GM12878 (cell line): ENCODE measurements around the gene ANXA9. TPM values are rescaled to one million over a fixed set of nuclear protein-coding genes. Genes with fewer than 3 reads are reported as not detected.
A peak's percentile ranks its signal among the peaks of the same experiment; 100 is the strongest.

Experiments
- ATAC-seq: fragments of 200-7000 bp; cut with Tn5 transposase; 3 replicates; pipeline ENCODE4 v1.9.1; 2020; ENCODE audit warnings: mild to moderate bottlenecking, moderate library complexity
- BruUV-seq: library from RNA; stranded (reverse); fragments of 400-500 nt; replicated peaks from 2 replicates; lab custom pipeline; 2021; lab: Mats Ljungman, UMichigan
- CTCF ChIA-PET: fragments of 300-600 bp; sonication (Branson Sonifier 250); formaldehyde crosslinking; extraction: SDS; loops from one replicate; lab custom pipeline; 2021; ENCODE audit warnings: inconsistent platforms; lab: Yijun Ruan, JAX
- POLR2A ChIA-PET: fragments of 350-600 bp; formaldehyde crosslinking; extraction: SDS; loops from one replicate; lab custom pipeline; 2021; ENCODE audit warnings: inconsistent platforms; lab: Charles Lee
- RAD21 ChIA-PET: fragments of 300-600 bp; sonication (Branson Sonifier 250); formaldehyde crosslinking; loops from one replicate; lab custom pipeline; 2023; ENCODE audit warnings: antibody characterized with exemption; ENCODE audit not compliant: unreplicated experiment; lab: Charles Lee
- SMC1A ChIA-PET: fragments of 300-600 bp; sonication (Branson Sonifier 250); formaldehyde crosslinking; loops from one replicate; lab custom pipeline; 2023; ENCODE audit not compliant: unreplicated experiment, uncharacterized antibody; lab: Charles Lee
- DNase-seq: peaks from one replicate; pipeline ENCODE4 v3.0.0-alpha.2; 2011; ENCODE audit warnings: low read depth, low spot score
- FAIRE-seq: peaks from 3 replicates; lab custom pipeline; 2011; peaks lifted over from hg19 to GRCh38; lab: Jason Lieb, UNC
- H2AFZ ChIP-seq: 2 replicates; pipeline ENCODE4 v1.6.0; 2011; ENCODE audit warnings: low read depth, low read length, control low read depth; ENCODE audit not compliant: control insufficient read depth
- H3K27ac ChIP-seq: 2 replicates; pipeline ENCODE4 v1.5.1; 2011; ENCODE audit warnings: control low read depth; ENCODE audit not compliant: control insufficient read depth, insufficient read depth
- H3K27me3 ChIP-seq, 2 experiments: replicated peaks in 1 of 2; 2 replicates each; pipeline versions ENCODE4 v1.6.0 to v1.6.1; 2011; ENCODE audit warnings: low read length in 1 of 2; ENCODE audit not compliant: control insufficient read depth in 2 of 2, insufficient read depth in 2 of 2
- H3K36me3 ChIP-seq, 2 experiments: 2 replicates each; pipeline ENCODE4 v1.5.1; 2011; ENCODE audit warnings: low read length in 1 of 2; ENCODE audit not compliant: control insufficient read depth in 2 of 2, insufficient read depth in 2 of 2
- H3K4me1 ChIP-seq: 2 replicates; pipeline ENCODE4 v1.6.1; 2011; ENCODE audit warnings: mild to moderate bottlenecking, low read length, moderate library complexity, mixed read lengths; ENCODE audit not compliant: control insufficient read depth, insufficient read depth
- H3K4me2 ChIP-seq: 2 replicates; pipeline ENCODE4 v1.6.0; 2011; ENCODE audit warnings: control low read depth; ENCODE audit not compliant: control insufficient read depth, insufficient read depth
- H3K4me3 ChIP-seq: fragments of 200-600 bp; sonication (generic); 2 replicates; pipeline ENCODE4 v1.5.1; 2016
- H3K79me2 ChIP-seq: 2 replicates; pipeline ENCODE4 v1.6.0; 2011; ENCODE audit warnings: low read length; ENCODE audit not compliant: control insufficient read depth, insufficient read depth
- H3K9ac ChIP-seq: 2 replicates; pipeline ENCODE4 v1.8.0; 2011; ENCODE audit warnings: low read length, control low read depth, mixed read lengths; ENCODE audit not compliant: control insufficient read depth, insufficient read depth
- H3K9me3 ChIP-seq: replicated peaks from 3 replicates; pipeline ENCODE4 v1.5.1; 2011; ENCODE audit warnings: mild to moderate bottlenecking, low read length; ENCODE audit not compliant: control insufficient read depth, insufficient read depth
- H4K20me1 ChIP-seq: 2 replicates; pipeline ENCODE4 v1.6.0; 2011; ENCODE audit not compliant: control insufficient read depth, insufficient read depth
- IRF3 ChIP-seq: fragments of 450-650 bp; IDR thresholded peaks from 2 replicates; pipeline ENCODE4 v1.6.1; 2014; ENCODE audit warnings: mild to moderate bottlenecking
- POLR2AphosphoS2 ChIP-seq: IDR thresholded peaks from 2 replicates; pipeline ENCODE4 v1.6.1; 2011; ENCODE audit warnings: low read depth, mild to moderate bottlenecking, low read length, improper control_type of control experiment, moderate library complexity
- POLR2AphosphoS5 ChIP-seq: IDR thresholded peaks from 2 replicates; pipeline ENCODE4 v1.6.1; 2011; ENCODE audit warnings: mild to moderate bottlenecking, low read length, inconsistent platforms
- SUPT20H ChIP-seq: IDR thresholded peaks from 2 replicates; pipeline ENCODE4 v1.6.1; 2011; ENCODE audit warnings: low read depth, mild to moderate bottlenecking, low read length, moderate library complexity, borderline replicate concordance; ENCODE audit not compliant: control insufficient read depth
- WRNIP1 ChIP-seq: IDR thresholded peaks from 2 replicates; pipeline ENCODE4 v1.6.1; 2011; ENCODE audit warnings: low read depth, low read length, improper control_type of control experiment, borderline replicate concordance
- WGBS: methylation state at CpG from one replicate; pipeline ENCODE4 v1.1.6; 2016; ENCODE audit warnings: low lambda C conversion rate; ENCODE audit not compliant: insufficient replicate concordance, insufficient coverage; ENCODE audit errors: missing lambda C conversion rate; 5-methylcytosine and 5-hydroxymethylcytosine counted together
- in situ Hi-C: fragments of 300-500 bp; cut with MboI; formaldehyde crosslinking; loops from 9 replicates; pipeline ENCODE4 v1.14.3; 2018; ENCODE audit warnings: mixed read lengths
- intact Hi-C: fragments of 100-400 bp; cut with micrococcal nuclease; formaldehyde crosslinking; loops from one replicate; pipeline ENCODE4 v1.14.2; 2022; ENCODE audit not compliant: unreplicated experiment
- polyA plus RNA-seq, 11 experiments: library from polyadenylated mRNA; depleted of rRNA in 4 of 11; unstranded in 6 of 11; stranded (reverse) in 5 of 11; fragments of >200 nt; fragmentation: Nextera tagmentation in 4 of 11; fragmentation: Illumina TruSeq in 1 of 11; extraction: Ambion mirVana in 4 of 11; extraction: Trizol in 1 of 11; gene quantifications; 1 replicate in 1 of 11; 2 replicates in 10 of 11; pipeline versions ENCODE4 v1.2.1 to v1.2.3, GENCODE V29; 2011 to 2016; ENCODE audit warnings: inconsistent platforms in 2 of 11, missing spikeins in 2 of 11, low read depth in 1 of 11
- total RNA-seq, 4 experiments: library from RNA; depleted of rRNA in 3 of 4; stranded (reverse); fragments of >200 nt in 3 of 4; fragmentation: Illumina TruSeq in 1 of 4; extraction: Trizol in 1 of 4; gene quantifications; 2 replicates each; pipeline versions ENCODE4 v1.2.1 to v1.2.3, GENCODE V29; 2013 to 2021

ANXA9 gene
- total and polyA plus RNA-seq, 10 of the 15 experiments (the other 5 are each of a cell fraction or from before 2014, with no cell fraction given) = 0.04 to 0.43 (median 0.18) TPM; not detected in 4

GRCh38 chr1:150960646-150961045 lies 21.4 kb upstream of the ANXA9 start:
- no peaks in the 10 kb centered on the region for H3K4me1 ChIP-seq
- no peak overlapping the region for H2AFZ ChIP-seq
- 94% methylated on average over 7 of the region's 7 CpGs for WGBS
- ChIA-PET RAD21 (no interaction called here), POLR2A (no interaction called here), CTCF (no interaction called here), SMC1A (no interaction called here)
- no peak for ATAC-seq
- no peak overlapping the region for H3K27ac ChIP-seq
- no peaks in the 10 kb centered on the region for H4K20me1 ChIP-seq
- H3K36me3 ChIP-seq = peaks cover 17 to 33% of the 10 kb centered on the region in 2 experiments
- no peak overlapping the region for H3K4me3 ChIP-seq
- intact Hi-C loops = no loop called here
- DNase-seq = no peak
- H3K9me3 ChIP-seq = no peaks in the 10 kb centered on the region
- TSS peak; percentile 50 for BruUV-seq
- FAIRE-seq = no peak
- in situ Hi-C loops = no loop called here
- no peaks in the 10 kb centered on the region for H3K79me2 ChIP-seq
- TF ChIP-seq POLR2AphosphoS2 = no peak
- TF ChIP-seq POLR2AphosphoS5 = no peak
- no peak for TF ChIP-seq SUPT20H
- no peak overlapping the region for H3K9ac ChIP-seq
- no peak overlapping the region for H3K4me2 ChIP-seq
- H3K27me3 ChIP-seq = no peaks in the 10 kb centered on the region

GRCh38 chr1:150961756-150962155 lies 20.3 kb upstream of the ANXA9 start:
- no peaks in the 10 kb centered on the region for H3K79me2 ChIP-seq
- intact Hi-C loops = no loop called here
- H3K4me2 ChIP-seq = no peak overlapping the region
- POLR2A ChIA-PET = interaction anchor here (1.2 kb wide), 1 partner anchor 9 kb away, joined by 4 read pairs; no protein-coding TSS in a partner anchor
- H3K27me3 ChIP-seq = no peaks in the 10 kb centered on the region
- no peaks in the 10 kb centered on the region for H4K20me1 ChIP-seq
- H3K27ac ChIP-seq = no peak overlapping the region
- FAIRE-seq (no peak), ATAC-seq (no peak), DNase-seq (no peak)
- H3K36me3 ChIP-seq = peaks cover 17 to 35% of the 10 kb centered on the region in 2 experiments; a peak in 3 of 4 replicates
- BruUV-seq = TSS peak; percentile 36
- in situ Hi-C loops = no loop called here
- H3K9ac ChIP-seq = no peak overlapping the region
- SMC1A ChIA-PET = interaction anchor here (0.5 kb wide), 1 partner anchor 188 kb away, joined by 3 read pairs; no protein-coding TSS in a partner anchor
- RAD21 ChIA-PET = no interaction called here
- 87% methylated on average over 4 of the region's 4 CpGs for WGBS
- no peaks in the 10 kb centered on the region for H3K9me3 ChIP-seq
- H3K4me3 ChIP-seq = no peak overlapping the region
- H2AFZ ChIP-seq = no peak overlapping the region
- H3K4me1 ChIP-seq = no peaks in the 10 kb centered on the region
- CTCF ChIA-PET = no interaction called here
- TF ChIP-seq WRNIP1 = no peak
- no peak for TF ChIP-seq IRF3
